ENCODE measurements around the gene SCYL1. TPM values are rescaled to one million over a fixed set of nuclear protein-coding genes. Genes with fewer than 3 reads are reported as not detected.

The SCYL1 gene
- polyA plus RNA-seq, 1 donor (not counting 4 experiments of a cell fraction or from before 2014, with no cell fraction given), result 31.3 TPM

DNA sequence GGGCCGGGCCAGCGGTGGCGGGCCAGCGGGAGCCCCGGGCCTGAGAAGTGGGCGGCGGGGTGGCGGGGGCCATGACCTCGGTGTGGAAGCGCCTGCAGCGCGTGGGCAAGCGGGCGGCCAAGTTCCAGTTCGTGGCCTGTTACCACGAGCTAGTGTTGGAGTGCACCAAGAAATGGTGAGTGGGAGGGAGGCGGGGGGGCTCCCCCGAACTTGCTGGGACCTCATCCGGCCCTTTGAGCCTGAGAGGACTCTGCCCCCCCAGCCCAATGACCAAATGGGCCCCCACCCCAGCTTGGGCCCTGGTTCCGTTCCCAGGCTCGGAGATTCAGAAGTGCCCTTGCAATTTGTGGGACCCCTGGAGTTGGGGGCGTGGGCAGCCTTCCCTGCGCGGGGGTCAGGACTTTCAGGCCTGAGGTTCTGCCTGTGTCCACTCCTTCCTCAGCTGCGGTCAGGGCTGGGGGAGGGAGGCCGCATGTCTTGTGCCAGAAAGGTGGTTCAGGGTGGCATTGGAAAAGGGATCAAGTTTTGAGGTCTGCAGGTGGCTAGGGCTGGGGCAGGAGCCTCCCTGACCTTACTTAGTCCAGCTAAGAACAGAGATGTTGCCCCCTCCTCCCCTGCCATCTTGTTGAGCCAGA lies 51.5 kb downstream of the SCYL1 start:
- no peak overlapping the region for H2AFZ ChIP-seq (ENCODE audit: control insufficient read depth, low read length)
- peaks cover 49% of the 10 kb centered on the region for H3K4me1 ChIP-seq (ENCODE audit: control insufficient read depth, extremely low read depth, insufficient read depth, low read length)
- H3K4me3 ChIP-seq (ENCODE audit: control insufficient read depth in 2 of 3, extremely low read depth in 1 of 3, insufficient read depth in 2 of 3, low read depth in 1 of 3, low read length in 3 of 3), result peak overlapping the region; percentile 51 to 74 (median 71)
- peaks cover 8% of the 10 kb centered on the region for H4K20me1 ChIP-seq (ENCODE audit: control insufficient read depth, extremely low read depth, insufficient read depth, low read length)
- peak overlapping the region; percentile 70 for H3K27ac ChIP-seq (ENCODE audit: control insufficient read depth, insufficient read depth, low read length)
- peaks cover 6 to 8% of the 10 kb centered on the region in 2 experiments for H3K36me3 ChIP-seq (ENCODE audit: control insufficient read depth in 2 of 2, extremely low read depth in 1 of 2, insufficient read depth in 2 of 2, low read length in 2 of 2)
- peaks cover 12% of the 10 kb centered on the region for H3K79me2 ChIP-seq (ENCODE audit: control insufficient read depth, insufficient read depth, low read length)
- peak overlapping the region; percentile 64 for H3K4me2 ChIP-seq (ENCODE audit: control insufficient read depth, extremely low read depth, insufficient read depth, low read depth, low read length)
- H3K9ac ChIP-seq (ENCODE audit: control insufficient read depth, extremely low read depth, insufficient read depth, low read length), result peak overlapping the region; percentile 56
- dilution Hi-C loops (cut with MboI; ENCODE audit: extremely low pct_ligation_motif_present, low sequenced_read_pairs), result no loop called here
- FAIRE-seq (no peak), DNase-seq (ENCODE audit: low read depth, low spot score) (no peak)
- H3K27me3 ChIP-seq (ENCODE audit: control insufficient read depth, extremely low read depth, insufficient read depth, low read length), result no peaks in the 10 kb centered on the region
- no peaks in the 10 kb centered on the region for H3K9me3 ChIP-seq (ENCODE audit: control insufficient read depth, low read depth, low read length)
- TF ChIP-seq, protein P1, sequence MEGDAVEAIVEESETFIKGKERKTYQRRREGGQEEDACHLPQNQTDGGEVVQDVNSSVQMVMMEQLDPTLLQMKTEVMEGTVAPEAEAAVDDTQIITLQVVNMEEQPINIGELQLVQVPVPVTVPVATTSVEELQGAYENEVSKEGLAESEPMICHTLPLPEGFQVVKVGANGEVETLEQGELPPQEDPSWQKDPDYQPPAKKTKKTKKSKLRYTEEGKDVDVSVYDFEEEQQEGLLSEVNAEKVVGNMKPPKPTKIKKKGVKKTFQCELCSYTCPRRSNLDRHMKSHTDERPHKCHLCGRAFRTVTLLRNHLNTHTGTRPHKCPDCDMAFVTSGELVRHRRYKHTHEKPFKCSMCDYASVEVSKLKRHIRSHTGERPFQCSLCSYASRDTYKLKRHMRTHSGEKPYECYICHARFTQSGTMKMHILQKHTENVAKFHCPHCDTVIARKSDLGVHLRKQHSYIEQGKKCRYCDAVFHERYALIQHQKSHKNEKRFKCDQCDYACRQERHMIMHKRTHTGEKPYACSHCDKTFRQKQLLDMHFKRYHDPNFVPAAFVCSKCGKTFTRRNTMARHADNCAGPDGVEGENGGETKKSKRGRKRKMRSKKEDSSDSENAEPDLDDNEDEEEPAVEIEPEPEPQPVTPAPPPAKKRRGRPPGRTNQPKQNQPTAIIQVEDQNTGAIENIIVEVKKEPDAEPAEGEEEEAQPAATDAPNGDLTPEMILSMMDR (optimal IDR thresholded peaks at IDR 0.05 in 1 of 3, IDR thresholded peaks at IDR 0.05 in 1 of 3, conservative IDR thresholded peaks at IDR 0.05 in 1 of 3; ENCODE audit: extremely low read depth in 1 of 3, insufficient read depth in 2 of 3, low read length in 3 of 3), result no peak
- no peak for TF ChIP-seq EZH2 (IDR thresholded peaks at IDR 0.05; ENCODE audit: low read length)
- no peaks in the 10 kb centered on the region for H3K9me1 ChIP-seq (ENCODE audit: control insufficient read depth, extremely low read depth, insufficient read depth, low read length)

DNA sequence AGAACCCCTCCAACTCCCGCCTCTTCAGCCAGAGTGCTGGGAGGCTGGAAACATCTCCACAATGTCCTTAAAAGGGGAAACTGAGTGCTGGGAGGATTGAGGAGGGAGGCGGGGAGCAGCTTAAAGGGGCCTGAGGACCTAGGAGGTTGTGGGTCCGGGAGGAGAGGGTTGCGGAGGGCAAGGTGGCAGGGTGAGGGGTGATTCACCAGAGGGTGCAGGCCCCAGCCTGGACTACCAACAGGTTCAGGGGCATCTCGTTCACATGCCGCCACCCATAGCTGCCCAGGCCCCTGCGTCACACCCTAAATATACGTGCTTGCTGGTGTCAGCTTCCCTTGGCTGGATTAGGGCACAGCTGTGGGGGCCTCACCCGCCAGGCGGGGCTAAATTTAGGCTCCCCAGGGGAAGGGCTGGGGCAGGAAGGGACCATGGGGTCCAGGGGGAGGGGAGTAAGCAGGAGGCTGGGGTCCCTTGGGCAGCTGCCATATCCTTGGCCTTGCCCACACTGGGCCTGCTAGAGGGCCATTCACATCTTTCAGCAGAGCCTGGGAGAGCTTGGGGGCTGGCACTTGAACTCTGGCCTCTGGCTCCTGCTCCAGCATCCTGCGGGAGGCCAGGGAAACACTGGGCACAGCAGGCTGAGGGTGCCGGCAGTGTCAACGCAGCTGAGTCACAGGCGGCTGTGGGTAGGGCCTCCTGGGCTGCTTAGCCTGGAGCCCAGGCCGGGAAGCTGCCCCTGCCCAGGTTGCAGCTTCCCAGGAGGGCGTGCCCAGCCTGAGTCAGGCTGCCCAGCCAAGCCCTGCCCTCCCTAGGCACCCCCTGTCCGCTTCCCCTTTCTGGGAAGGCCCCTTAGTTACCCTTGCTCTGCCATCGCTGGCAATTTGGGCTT lies 52.2 kb downstream of the SCYL1 start:
- H3K27me3 ChIP-seq (ENCODE audit: control insufficient read depth, extremely low read depth, insufficient read depth, low read length), result no peaks in the 10 kb centered on the region
- H3K9me1 ChIP-seq (ENCODE audit: control insufficient read depth, extremely low read depth, insufficient read depth, low read length), result no peaks in the 10 kb centered on the region
- peak overlapping the region; percentile 56 for H3K9ac ChIP-seq (ENCODE audit: control insufficient read depth, extremely low read depth, insufficient read depth, low read length)
- peaks cover 8% of the 10 kb centered on the region for H4K20me1 ChIP-seq (ENCODE audit: control insufficient read depth, extremely low read depth, insufficient read depth, low read length)
- peak overlapping the region; percentile 51 to 74 (median 71) for H3K4me3 ChIP-seq (ENCODE audit: control insufficient read depth in 2 of 3, extremely low read depth in 1 of 3, insufficient read depth in 2 of 3, low read depth in 1 of 3, low read length in 3 of 3)
- dilution Hi-C loops (cut with MboI; ENCODE audit: extremely low pct_ligation_motif_present, low sequenced_read_pairs), result no loop called here
- no peak for TF ChIP-seq EZH2 (IDR thresholded peaks at IDR 0.05; ENCODE audit: low read length)
- TF ChIP-seq, protein P1 (optimal IDR thresholded peaks at IDR 0.05 in 1 of 3, IDR thresholded peaks at IDR 0.05 in 1 of 3, conservative IDR thresholded peaks at IDR 0.05 in 1 of 3; ENCODE audit: extremely low read depth in 1 of 3, insufficient read depth in 2 of 3, low read length in 3 of 3), result no peak
- H3K9me3 ChIP-seq (ENCODE audit: control insufficient read depth, low read depth, low read length), result no peaks in the 10 kb centered on the region
- H3K4me1 ChIP-seq (ENCODE audit: control insufficient read depth, extremely low read depth, insufficient read depth, low read length), result peaks cover 42% of the 10 kb centered on the region
- no peak overlapping the region for H2AFZ ChIP-seq (ENCODE audit: control insufficient read depth, low read length)
- DNase-seq (ENCODE audit: low read depth, low spot score) (no peak), FAIRE-seq (peak; percentile 79)
- peaks cover 5% of the 10 kb centered on the region for H3K79me2 ChIP-seq (ENCODE audit: control insufficient read depth, insufficient read depth, low read length)
- H3K4me2 ChIP-seq (ENCODE audit: control insufficient read depth, extremely low read depth, insufficient read depth, low read depth, low read length), result peak overlapping the region; percentile 64
- H3K36me3 ChIP-seq (ENCODE audit: control insufficient read depth in 2 of 2, extremely low read depth in 1 of 2, insufficient read depth in 2 of 2, low read length in 2 of 2), result peaks cover 8 to 10% of the 10 kb centered on the region in 2 experiments
- H3K27ac ChIP-seq (ENCODE audit: control insufficient read depth, insufficient read depth, low read length), result peak overlapping the region; percentile 70
